Endothelial cell of umbilical vein (primary cell): Measurements from ENCODE around the gene ZNF24.

Experiments used
- CTCF ChIP-seq, 2 donors: IDR thresholded peaks; 1 replicate in 1 of 2; 2 replicates in 1 of 2; pipeline ENCODE4 v1.5.1; 2011; ENCODE audit warnings: low read length in 2 of 2, mild to moderate bottlenecking in 2 of 2, moderate library complexity in 2 of 2, control low read depth in 1 of 2, inconsistent platforms in 1 of 2, low read depth in 1 of 2; ENCODE audit not compliant: insufficient read depth in 1 of 2; ENCODE audit errors: extremely low read depth in 1 of 2
- POLR2A ChIP-seq: IDR thresholded peaks from 2 replicates; pipeline ENCODE4 v1.6.1; 2012; ENCODE audit warnings: low read depth, mild to moderate bottlenecking, control low read depth, low read length
- POLR2AphosphoS5 ChIP-seq: IDR thresholded peaks from 2 replicates; pipeline ENCODE4 v1.6.1; 2012; ENCODE audit warnings: low read depth, mild to moderate bottlenecking, control low read depth, low read length, moderate library complexity; ENCODE audit not compliant: insufficient read depth
- TF ChIP-seq, protein P1 (sequence below): IDR thresholded peaks from 2 replicates; pipeline ENCODE4 v1.6.1; 2011; ENCODE audit not compliant: insufficient read depth, insufficient read length

DNA sequence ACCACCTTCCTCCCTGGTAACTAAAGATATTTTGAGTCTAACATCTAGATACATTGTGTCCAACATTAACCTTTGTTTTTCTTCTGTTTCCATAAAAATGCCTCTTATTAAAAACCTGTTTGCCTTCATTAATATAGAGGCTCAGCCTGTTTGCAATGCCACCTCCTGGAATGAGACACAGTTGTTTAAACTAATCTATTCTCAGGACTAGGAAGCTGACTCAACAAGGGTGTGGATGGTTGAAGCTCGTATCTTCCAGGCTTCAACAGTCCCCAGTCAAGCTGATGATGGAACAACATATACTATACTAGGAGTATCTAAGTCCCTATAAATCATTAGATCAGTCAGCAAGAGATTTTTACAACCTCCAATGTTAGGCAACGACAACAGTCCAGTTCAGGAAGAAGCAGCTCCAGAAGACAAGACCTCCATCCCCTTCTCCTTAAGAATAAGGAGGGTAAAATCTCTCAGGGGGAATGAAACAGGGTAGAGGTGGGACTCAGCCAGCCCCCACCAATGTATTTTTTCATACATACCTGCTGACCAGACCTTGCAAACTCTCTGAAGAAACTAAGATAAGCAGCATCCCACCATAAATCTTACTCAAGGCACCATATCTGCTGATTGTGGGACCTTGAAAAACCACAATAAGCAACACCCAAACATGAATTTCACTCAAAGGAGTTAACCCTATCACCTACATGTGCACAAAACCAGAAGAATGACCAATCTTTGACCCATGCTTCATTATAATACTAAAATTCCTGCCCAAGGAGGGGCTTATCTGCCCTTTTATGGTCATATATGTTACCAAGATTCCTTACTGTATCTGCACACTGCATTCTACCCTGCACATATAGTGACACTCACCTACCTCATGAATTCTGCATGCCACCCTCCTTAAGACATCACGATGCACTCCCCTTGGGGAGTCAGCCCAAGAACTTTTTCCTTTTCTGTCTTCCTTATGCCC is 21.4 kb downstream of the ZNF24 start:
- TF ChIP-seq CTCF (IDR thresholded peaks at IDR 0.05; ENCODE audit: extremely low read depth in 1 of 2, insufficient read depth in 1 of 2, low read depth in 1 of 2, low read length in 2 of 2) (no peak), POLR2AphosphoS5 (no peak), POLR2A (no peak)
- TF ChIP-seq, protein P1, sequence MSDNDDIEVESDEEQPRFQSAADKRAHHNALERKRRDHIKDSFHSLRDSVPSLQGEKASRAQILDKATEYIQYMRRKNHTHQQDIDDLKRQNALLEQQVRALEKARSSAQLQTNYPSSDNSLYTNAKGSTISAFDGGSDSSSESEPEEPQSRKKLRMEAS: no peak
